ENCODE data around the gene ANO7. TPM values are rescaled to one million over a fixed set of nuclear protein-coding genes. Genes with fewer than 3 reads are reported as not detected.

The ANO7 gene
- total and polyA plus RNA-seq, 2 experiments from 2014 or later, result 2.8 to 3.4 TPM

- DNase-seq (ENCODE audit: low read depth in 1 of 2, low spot score in 1 of 2), result no peak
- H3K36me3 ChIP-seq, result peaks cover 84% of the 10 kb centered on the region
These were observed 51.2 kb downstream of the ANO7 start for GRCh38 chr2:241239552-241240202.

GRCh38 chr2:241240320-241241004 is 52.0 kb downstream of the ANO7 start:
- no peaks in the 10 kb centered on the region for H3K27me3 ChIP-seq
- no peaks in the 10 kb centered on the region for H3K9me3 ChIP-seq (ENCODE audit: low read depth)
- TF ChIP-seq, protein P1, sequence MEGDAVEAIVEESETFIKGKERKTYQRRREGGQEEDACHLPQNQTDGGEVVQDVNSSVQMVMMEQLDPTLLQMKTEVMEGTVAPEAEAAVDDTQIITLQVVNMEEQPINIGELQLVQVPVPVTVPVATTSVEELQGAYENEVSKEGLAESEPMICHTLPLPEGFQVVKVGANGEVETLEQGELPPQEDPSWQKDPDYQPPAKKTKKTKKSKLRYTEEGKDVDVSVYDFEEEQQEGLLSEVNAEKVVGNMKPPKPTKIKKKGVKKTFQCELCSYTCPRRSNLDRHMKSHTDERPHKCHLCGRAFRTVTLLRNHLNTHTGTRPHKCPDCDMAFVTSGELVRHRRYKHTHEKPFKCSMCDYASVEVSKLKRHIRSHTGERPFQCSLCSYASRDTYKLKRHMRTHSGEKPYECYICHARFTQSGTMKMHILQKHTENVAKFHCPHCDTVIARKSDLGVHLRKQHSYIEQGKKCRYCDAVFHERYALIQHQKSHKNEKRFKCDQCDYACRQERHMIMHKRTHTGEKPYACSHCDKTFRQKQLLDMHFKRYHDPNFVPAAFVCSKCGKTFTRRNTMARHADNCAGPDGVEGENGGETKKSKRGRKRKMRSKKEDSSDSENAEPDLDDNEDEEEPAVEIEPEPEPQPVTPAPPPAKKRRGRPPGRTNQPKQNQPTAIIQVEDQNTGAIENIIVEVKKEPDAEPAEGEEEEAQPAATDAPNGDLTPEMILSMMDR (IDR thresholded peaks at IDR 0.05; ENCODE audit: low read depth, low read length), result no peak
- H3K27ac ChIP-seq, result no peak overlapping the region
- peaks cover 84% of the 10 kb centered on the region for H3K36me3 ChIP-seq
- DNase-seq (ENCODE audit: low read depth in 1 of 2, low spot score in 1 of 2), result no peak
- no peaks in the 10 kb centered on the region for H3K4me1 ChIP-seq (ENCODE audit: low read depth)
- no peak overlapping the region for H3K4me3 ChIP-seq

More at GRCh38 chr2:241239552-241240202, 51.2 kb downstream of the ANO7 start:
- H3K4me1 ChIP-seq (ENCODE audit: low read depth), result no peaks in the 10 kb centered on the region
- TF ChIP-seq, protein P1 (IDR thresholded peaks at IDR 0.05; ENCODE audit: low read depth, low read length), result no peak
- no peaks in the 10 kb centered on the region for H3K9me3 ChIP-seq (ENCODE audit: low read depth)
- H3K4me3 ChIP-seq, result no peak overlapping the region
- no peaks in the 10 kb centered on the region for H3K27me3 ChIP-seq
- H3K27ac ChIP-seq, result no peak overlapping the region

GRCh38 chr2:241241669-241242068 is 53.2 kb downstream of the ANO7 start:
- TF ChIP-seq, protein P1 (IDR thresholded peaks at IDR 0.05; ENCODE audit: low read depth, low read length), result no peak
- no peaks in the 10 kb centered on the region for H3K27me3 ChIP-seq
- H3K36me3 ChIP-seq, result peaks cover 87% of the 10 kb centered on the region
- no peaks in the 10 kb centered on the region for H3K9me3 ChIP-seq (ENCODE audit: low read depth)
- H3K27ac ChIP-seq, result no peak overlapping the region
- no peak overlapping the region for H3K4me3 ChIP-seq
- no peak for DNase-seq (ENCODE audit: low read depth in 1 of 2, low spot score in 1 of 2)
- no peaks in the 10 kb centered on the region for H3K4me1 ChIP-seq (ENCODE audit: low read depth)

DNA sequence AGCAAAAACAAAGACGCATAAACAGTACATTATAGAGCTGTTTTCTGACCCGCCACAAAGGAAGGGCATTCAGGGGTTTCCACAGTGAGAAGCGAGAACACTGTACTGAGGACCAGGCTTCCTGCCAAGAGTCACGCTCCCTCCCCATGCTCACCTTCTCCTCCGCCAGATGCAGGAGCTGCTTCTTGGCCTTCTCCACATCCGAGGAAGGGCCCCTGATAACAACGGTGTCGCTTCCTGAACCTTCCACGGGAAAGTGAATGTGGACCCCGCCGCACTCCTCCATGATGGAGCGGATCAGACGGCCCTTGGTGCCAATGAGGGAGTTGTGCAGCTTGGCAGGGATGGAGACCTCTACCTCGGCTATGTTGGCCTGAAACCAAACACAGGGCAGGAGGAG is 53.8 kb downstream of the ANO7 start:
- TF ChIP-seq, protein P1 (IDR thresholded peaks at IDR 0.05; ENCODE audit: low read depth, low read length), result no peak
- Histone ChIP-seq H3K36me3 (peaks cover 90% of the 10 kb centered on the region), H3K27ac (no peak overlapping the region), H3K9me3 (ENCODE audit: low read depth) (no peaks in the 10 kb centered on the region), H3K4me3 (no peak overlapping the region), H3K27me3 (no peaks in the 10 kb centered on the region), H3K4me1 (ENCODE audit: low read depth) (no peaks in the 10 kb centered on the region)
- no peak for DNase-seq (ENCODE audit: low read depth in 1 of 2, low spot score in 1 of 2)

DNA sequence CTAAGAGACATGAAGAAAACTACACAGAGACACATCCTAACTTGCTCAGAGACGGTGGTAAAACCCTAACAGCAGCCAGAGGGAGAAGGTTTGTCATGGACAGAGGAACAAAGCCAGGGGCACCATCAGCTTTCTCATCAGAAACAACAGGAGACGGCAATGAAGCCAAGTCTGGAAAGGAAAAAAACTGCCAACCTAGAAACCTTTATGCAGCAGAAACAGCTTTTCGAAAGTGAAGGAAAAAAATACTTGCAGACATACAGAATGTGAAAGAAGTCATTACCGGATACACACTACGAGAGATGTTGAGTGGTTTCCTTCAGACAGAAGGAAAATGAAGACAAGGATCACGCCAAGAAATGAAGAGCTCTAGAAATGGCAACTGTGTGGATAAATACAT is 55.9 kb downstream of the ANO7 start:
- H3K4me1 ChIP-seq (ENCODE audit: low read depth), result no peaks in the 10 kb centered on the region
- peaks cover 92% of the 10 kb centered on the region for H3K36me3 ChIP-seq
- no peaks in the 10 kb centered on the region for H3K27me3 ChIP-seq
- no peak for DNase-seq (ENCODE audit: low read depth in 1 of 2, low spot score in 1 of 2)
- H3K9me3 ChIP-seq (ENCODE audit: low read depth), result no peaks in the 10 kb centered on the region
- TF ChIP-seq, protein P1 (IDR thresholded peaks at IDR 0.05; ENCODE audit: low read depth, low read length), result no peak
- H3K4me3 ChIP-seq, result no peak overlapping the region
- H3K27ac ChIP-seq, result no peak overlapping the region

Data from cardiac muscle cell (in vitro differentiated cells and primary cell).